Retinal pigment epithelial cell (primary cell): ENCODE results near the gene CFAP410.
"Not testable (repeated sequence)": the region's sequence is repeated elsewhere in the genome, so short reads cannot be mapped to it uniquely, and the experiment has no call there.

Experiments
- DNase-seq: peaks from one replicate; pipeline ENCODE4 v3.0.0-alpha.2; 2010; ENCODE audit warnings: low read depth
- H3K4me3 ChIP-seq: 2 replicates; pipeline ENCODE4 v1.5.1; 2011; ENCODE audit warnings: mild to moderate bottlenecking, low read length, control low read depth, moderate library complexity
- CTCF ChIP-seq: conservative IDR thresholded peaks from 2 replicates; pipeline ENCODE4 v1.5.1; 2011; ENCODE audit warnings: low read depth, low read length, control low read depth, inconsistent platforms

Gene CFAP410

DNA sequence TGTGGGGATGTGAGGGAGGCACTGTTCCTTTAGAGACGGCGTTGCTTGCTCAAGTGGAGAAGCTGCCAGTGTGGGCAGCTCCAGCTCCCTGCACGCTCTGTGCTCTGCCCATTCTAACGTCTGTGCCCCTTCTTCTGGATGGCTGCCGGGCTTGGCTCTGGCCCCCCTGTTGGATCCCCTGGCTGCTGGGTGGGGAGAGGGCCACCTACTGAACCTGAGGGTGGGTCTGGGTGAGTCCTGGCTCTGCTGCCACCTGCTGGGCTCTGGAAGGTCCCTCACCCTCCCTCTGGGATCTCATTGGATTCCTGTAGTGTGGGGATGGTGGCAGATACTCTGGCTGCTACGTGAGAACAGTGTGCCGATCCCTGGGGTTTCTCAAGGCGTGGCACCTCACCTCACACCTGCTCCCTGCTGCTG is 34.3 kb downstream of the CFAP410 start:
- DNase-seq = no peak
- peak; percentile 89 for TF ChIP-seq CTCF
- no peak overlapping the region for H3K4me3 ChIP-seq

DNA sequence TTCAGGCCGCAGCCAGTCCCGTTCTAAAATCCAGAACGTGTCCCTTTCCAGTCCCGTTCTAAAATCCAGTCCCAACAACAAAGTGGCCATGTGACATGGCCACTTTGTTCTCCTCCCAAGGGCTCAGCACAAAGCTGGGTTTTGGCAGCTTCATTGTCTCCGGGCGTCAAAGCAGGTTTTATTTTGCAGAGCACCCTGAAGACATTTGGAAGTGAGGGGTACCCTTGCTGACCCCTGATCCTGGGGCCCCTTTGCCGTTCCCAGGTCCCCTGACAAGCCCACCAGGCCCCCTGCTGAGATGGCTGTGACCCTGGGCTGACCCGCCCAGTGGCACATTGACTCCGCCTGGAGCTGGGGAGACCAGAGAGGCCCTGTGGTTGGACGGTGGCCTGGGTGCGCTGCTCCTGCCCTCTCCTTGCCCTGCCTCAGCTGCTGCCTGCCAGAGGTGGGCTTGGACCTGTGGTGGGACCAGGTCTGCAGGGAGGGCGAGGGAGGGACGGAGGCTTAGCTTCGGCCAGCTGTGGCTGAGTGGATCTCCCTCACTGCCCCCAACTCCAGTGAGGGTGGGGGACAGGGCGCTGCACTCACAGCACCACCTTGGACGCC is 35.1 kb downstream of the CFAP410 start:
- H3K4me3 ChIP-seq = no peak overlapping the region
- TF ChIP-seq CTCF = no peak

DNA sequence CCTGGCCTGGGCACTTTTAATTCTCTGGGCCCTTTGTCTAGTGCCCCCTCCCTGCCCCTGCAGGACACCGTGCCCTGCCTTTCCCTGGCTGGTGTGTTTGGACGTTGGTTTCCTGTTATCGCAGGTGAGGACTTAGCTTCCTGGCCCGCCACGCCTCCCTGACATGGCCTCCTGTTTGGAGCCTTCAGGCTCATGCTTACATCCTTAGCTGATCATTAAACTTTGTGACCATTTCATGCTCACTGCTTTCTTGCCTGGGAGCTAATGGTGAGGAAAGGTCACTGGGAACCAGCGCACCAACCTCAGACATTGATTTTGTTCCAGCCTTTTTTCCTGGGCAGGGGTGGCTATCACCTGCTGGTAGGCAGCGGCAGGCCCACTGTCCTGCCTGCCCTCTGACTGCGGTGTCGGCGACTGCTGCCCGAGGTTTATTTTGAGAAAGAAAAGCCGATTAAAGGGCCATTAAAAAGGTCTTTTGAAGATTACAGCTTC is 35.7 kb downstream of the CFAP410 start:
- H3K4me3 ChIP-seq = no peak overlapping the region
- no peak for TF ChIP-seq CTCF
- no peak for DNase-seq

More for the DNA sequence above, 35.1 kb downstream of the CFAP410 start:
- DNase-seq = no peak

GRCh38 chr21:44302573-44303401 is 36.4 kb downstream of the CFAP410 start:
- not testable (repeated sequence) for DNase-seq, H3K4me3 ChIP-seq
- peak; percentile 48 for TF ChIP-seq CTCF

DNA sequence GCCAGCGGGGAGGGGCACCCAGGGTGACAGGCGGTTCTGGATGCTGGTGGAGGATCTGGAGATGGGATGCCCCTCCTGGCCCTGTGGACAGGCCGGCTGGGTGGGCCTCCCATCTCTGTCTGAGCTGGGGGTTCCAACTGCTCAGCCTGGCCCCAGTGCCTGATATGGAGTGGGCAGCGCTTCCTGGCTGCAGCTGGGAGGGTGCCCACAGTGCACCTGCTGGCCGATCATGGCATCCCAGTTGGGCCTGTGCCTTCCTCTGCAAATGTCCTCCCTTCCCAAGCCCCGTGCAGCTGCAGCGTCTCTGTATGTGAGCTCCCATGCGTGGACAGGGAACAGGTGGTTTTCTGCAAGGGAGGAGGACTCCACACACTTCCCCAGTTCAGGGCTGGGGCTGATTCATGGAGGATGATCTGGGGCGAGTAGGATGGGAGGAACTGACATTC is 37.2 kb downstream of the CFAP410 start:
- H3K4me3 ChIP-seq = no peak overlapping the region
- TF ChIP-seq CTCF = peak; percentile 25
- DNase-seq = no peak

DNA sequence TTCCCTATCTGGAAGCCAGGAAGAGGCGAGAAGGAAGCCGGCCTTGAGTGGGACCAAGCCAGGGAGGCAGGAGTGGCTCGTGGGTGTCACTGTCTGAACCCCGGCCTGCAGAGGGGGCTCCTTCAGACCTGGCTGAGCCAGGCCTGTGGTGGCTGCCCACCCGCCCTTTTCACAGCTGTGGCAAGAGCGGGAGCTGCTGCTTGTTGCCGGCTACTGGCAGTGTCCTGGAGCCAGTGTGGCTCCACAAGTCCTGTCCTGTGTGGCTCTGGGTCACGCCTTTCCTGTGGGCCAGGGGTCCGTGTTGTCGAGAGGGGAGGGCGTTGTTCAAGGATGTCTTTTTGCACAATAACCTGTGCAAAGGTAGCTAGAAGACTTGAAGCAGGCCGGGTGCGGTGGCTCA is 38.0 kb downstream of the CFAP410 start:
- H3K4me3 ChIP-seq = peak overlapping the region; percentile 68
- no peak for DNase-seq
- TF ChIP-seq CTCF = no peak
